ENCODE data around the gene SIRT4.

SIRT4 gene

GRCh38 chr12:120350576-120351350 lies 48.6 kb downstream of the SIRT4 start:
- H3K27ac ChIP-seq = no peak overlapping the region
- no peak for DNase-seq (ENCODE audit: low spot score)
- peak overlapping the region; percentile 26 for H3K4me3 ChIP-seq
- no peak for TF ChIP-seq CTCF (IDR thresholded peaks at IDR 0.05)

GRCh38 chr12:120352117-120352516 lies 50.0 kb downstream of the SIRT4 start:
- Histone ChIP-seq H3K27ac (no peak overlapping the region), H3K4me3 (no peak overlapping the region)
- no peak for DNase-seq (ENCODE audit: low spot score)
- no peak for TF ChIP-seq CTCF (IDR thresholded peaks at IDR 0.05)

DNA sequence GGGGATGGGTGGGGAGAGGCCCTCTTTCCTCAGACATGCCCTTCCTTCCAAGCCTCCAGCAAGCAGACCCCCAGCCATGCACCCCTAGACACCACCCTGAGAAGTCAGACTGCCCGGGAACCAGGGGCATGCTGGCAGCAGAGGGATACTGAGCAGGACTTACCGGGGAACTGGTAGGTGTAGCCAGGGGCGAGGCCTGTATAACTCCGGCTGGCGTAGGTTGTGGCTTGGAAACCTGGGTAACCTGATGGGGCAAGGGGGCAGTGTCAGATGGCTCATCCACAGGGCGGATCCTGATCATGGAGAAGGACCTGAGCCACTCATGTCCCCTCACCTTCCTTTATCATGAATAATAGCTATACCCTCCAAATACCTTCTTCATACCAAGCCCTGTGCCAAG lies 51.0 kb downstream of the SIRT4 start:
- no peak overlapping the region for H3K27ac ChIP-seq
- no peak for DNase-seq (ENCODE audit: low spot score)
- no peak overlapping the region for H3K4me3 ChIP-seq
- no peak for TF ChIP-seq CTCF (IDR thresholded peaks at IDR 0.05)

- Histone ChIP-seq H3K4me3 (no peak overlapping the region), H3K27ac (no peak overlapping the region)
- TF ChIP-seq CTCF (IDR thresholded peaks at IDR 0.05) = no peak
- no peak for DNase-seq (ENCODE audit: low spot score)
Measured at GRCh38 chr12:120353556-120354317, 51.6 kb downstream of the SIRT4 start.

DNA sequence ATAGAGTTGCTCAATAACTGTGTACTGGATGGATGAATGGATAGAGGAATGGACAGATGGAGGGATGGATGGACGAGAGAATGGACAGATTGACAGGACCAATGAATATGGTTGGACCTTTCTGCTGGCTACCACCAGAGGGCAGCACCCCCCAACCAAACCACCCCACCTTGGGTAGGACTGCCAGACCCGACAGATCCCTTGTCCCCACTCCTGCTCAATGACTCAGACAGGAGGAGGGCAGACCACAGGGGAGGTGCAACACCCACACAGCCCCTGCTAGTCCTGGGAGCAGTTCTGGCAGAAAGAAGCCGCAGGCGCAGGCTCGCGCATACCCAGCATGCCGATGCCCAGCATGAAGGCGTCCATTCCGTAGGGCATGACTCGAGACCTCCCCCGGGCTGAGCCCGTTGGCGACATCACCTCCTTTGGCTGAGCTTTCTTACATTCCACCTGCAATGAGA lies 54.5 kb downstream of the SIRT4 start:
- peak; percentile 55 for TF ChIP-seq CTCF (IDR thresholded peaks at IDR 0.05)
- DNase-seq (ENCODE audit: low spot score) = peak; percentile 76
- Histone ChIP-seq H3K27ac (no peak overlapping the region), H3K4me3 (no peak overlapping the region)

DNA sequence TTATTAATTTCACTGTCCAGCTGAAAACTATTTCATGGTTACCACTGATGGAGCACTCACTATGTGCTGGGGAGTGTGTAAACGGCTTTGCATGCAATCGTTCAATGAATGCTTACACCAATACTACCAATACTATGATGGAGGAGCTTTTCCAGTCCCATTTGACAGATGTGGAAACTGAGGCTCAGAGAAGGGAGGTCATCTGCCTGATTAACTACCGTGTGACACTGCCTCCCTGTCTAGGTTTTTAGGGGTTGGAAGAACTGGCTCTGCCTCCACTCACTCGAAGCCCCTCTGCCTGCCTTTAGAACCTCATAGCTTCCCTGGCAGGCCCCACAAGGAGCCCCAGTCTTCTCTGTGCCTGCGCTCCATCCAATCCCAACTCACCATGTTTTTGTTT lies 55.0 kb downstream of the SIRT4 start:
- no peak for TF ChIP-seq CTCF (IDR thresholded peaks at IDR 0.05)
- H3K4me3 ChIP-seq = no peak overlapping the region
- no peak for DNase-seq (ENCODE audit: low spot score)
- no peak overlapping the region for H3K27ac ChIP-seq
